Astrocyte of the cerebellum (primary cell): ENCODE results near the gene MYG1.
A peak's percentile ranks its signal among the peaks of the same experiment; 100 is the strongest.
"Not testable (repeated sequence)": the region's sequence is repeated elsewhere in the genome, so short reads cannot be mapped to it uniquely, and the experiment has no call there.

ENCODE experiments used
- DNase-seq: peaks from one replicate; pipeline ENCODE4 v3.0.0-alpha.2; 2011; ENCODE audit warnings: low read depth
- H3K4me3 ChIP-seq: 2 replicates; pipeline ENCODE4 v1.5.1; 2011; ENCODE audit warnings: mild to moderate bottlenecking, low read depth, low read length, moderate library complexity
- CTCF ChIP-seq: IDR thresholded peaks from 2 replicates; pipeline ENCODE4 v1.5.1; 2012; ENCODE audit warnings: low read length, low read depth, moderate library complexity, mild to moderate bottlenecking; ENCODE audit errors: missing control alignments
- in situ Hi-C: cut with HindIII; loops from 2 replicates; pipeline ENCODE4 v1.10.0; 2017; ENCODE audit warnings: low sequenced_read_pairs

Gene MYG1

GRCh38 chr12:53295070-53295890 is 4.2 kb upstream of the MYG1 start, which contains the start of gene PFDN5:
Gene PFDN5 (plus strand): TSS chr12:53295542. CDS start chr12:53295568, 26 bp downstream.
- peak within 1 kb of the TSS; percentile 99 for H3K4me3 ChIP-seq
- TF ChIP-seq CTCF, result no peak
- DNase-seq, result peak; percentile 82
- in situ Hi-C loops, result loop anchor here (5.0 kb wide), 1 partner anchor 123 kb away; no protein-coding TSS in a partner anchor

GRCh38 chr12:53295891-53296219 is 3.6 kb upstream of the MYG1 start:
- TF ChIP-seq CTCF, result no peak
- no peak for DNase-seq
- in situ Hi-C loops, result loop anchor here (5.0 kb wide), 1 partner anchor 124 kb away; no protein-coding TSS in a partner anchor
- peak overlapping the region; percentile 99 for H3K4me3 ChIP-seq

GRCh38 chr12:53297106-53297505 is 2.4 kb upstream of the MYG1 start:
- not testable (repeated sequence) for H3K4me3 ChIP-seq, DNase-seq
- in situ Hi-C loops, result loop anchor here (5.0 kb wide), 1 partner anchor 125 kb away; no protein-coding TSS in a partner anchor

- DNase-seq, result no peak
- TF ChIP-seq CTCF, result no peak
- H3K4me3 ChIP-seq, result no peak overlapping the region
- in situ Hi-C loops, result loop anchor here (5.0 kb wide), 1 partner anchor 126 kb away; no protein-coding TSS in a partner anchor
These were observed 1.3 kb upstream of the MYG1 start for GRCh38 chr12:53298164-53298563.

GRCh38 chr12:53299101-53299453 is 418 bp upstream of the MYG1 start:
- peak; percentile 16 for DNase-seq
- TF ChIP-seq CTCF, result no peak
- in situ Hi-C loops, result loop anchor here (5.0 kb wide), 1 partner anchor 127 kb away; no protein-coding TSS in a partner anchor
- H3K4me3 ChIP-seq, result peak overlapping the region; percentile 93

- peak overlapping the region; percentile 93 for H3K4me3 ChIP-seq
- in situ Hi-C loops, result no loop called here
- TF ChIP-seq CTCF, result no peak
- no peak for DNase-seq
These were observed 692 bp downstream of the MYG1 start for GRCh38 chr12:53300187-53300586.

GRCh38 chr12:53302903-53303302 is 3.4 kb downstream of the MYG1 start:
- in situ Hi-C loops, result no loop called here
- no peak for TF ChIP-seq CTCF
- no peak for DNase-seq
- H3K4me3 ChIP-seq, result no peak overlapping the region
